K562 (cell line): ENCODE results near the gene MDM4. TPM values are rescaled to one million over a fixed set of nuclear protein-coding genes. Genes with fewer than 3 reads are reported as not detected.

Experiments
- GABPA ChIP-seq: fragments of 200-800 bp; sonication (Bioruptor generic); conservative IDR thresholded peaks from 2 replicates; pipeline ENCODE4 v1.6.1; 2016; ENCODE audit warnings: low read depth, missing genetic modification characterization, missing compliant biosample characterization
- HDAC8 ChIP-seq: fragments of 450-650 bp; IDR thresholded peaks from 2 replicates; pipeline ENCODE4 v1.6.1; 2016; ENCODE audit warnings: mild to moderate bottlenecking, missing genetic modification characterization, moderate library complexity, missing compliant biosample characterization
- HNRNPUL1 ChIP-seq: fragments of 200-400 bp; formaldehyde crosslinking; IDR thresholded peaks from 2 replicates; pipeline ENCODE4 v1.6.1; 2017; ENCODE audit warnings: low read length
- polyA plus RNA-seq, 8 experiments: library from polyadenylated mRNA; depleted of rRNA in 4 of 8; stranded (reverse) in 5 of 8; unstranded in 3 of 8; fragments of >200 nt; fragmentation: Nextera tagmentation in 2 of 8; fragmentation: Illumina TruSeq in 1 of 8; extraction: Ambion mirVana in 2 of 8; extraction: Trizol in 1 of 8; gene quantifications; 2 replicates each; pipeline versions ENCODE4 v1.2.1 to v1.2.3, GENCODE V29; 2011 to 2014; ENCODE audit warnings: inconsistent platforms in 1 of 8, missing spikeins in 1 of 8
- total RNA-seq, 7 experiments: library from RNA; depleted of rRNA in 6 of 7; stranded (reverse); fragments of >200 nt in 6 of 7; fragmentation: Illumina TruSeq in 2 of 7; extraction: Trizol in 2 of 7; gene quantifications; 2 replicates each; pipeline versions ENCODE4 v1.2.1 to v1.2.3, GENCODE V29; 2011 to 2021; ENCODE audit warnings: low replicate concordance in 1 of 7
- TF ChIP-seq, protein P1 (sequence below), 2 experiments: fragments of 450-650 bp; IDR thresholded peaks; 2 replicates each; pipeline ENCODE4 v1.6.1; 2016; ENCODE audit warnings: mild to moderate bottlenecking in 2 of 2, borderline replicate concordance in 1 of 2, low read depth in 1 of 2, moderate library complexity in 1 of 2
- TF ChIP-seq, protein P2 (sequence below): fragments of 150-350 bp; conservative IDR thresholded peaks from 2 replicates; pipeline ENCODE4 v1.6.1; 2014; ENCODE audit warnings: low read length

The MDM4 gene
- total and polyA plus RNA-seq, 9 of the 15 experiments (the other 6 are each of a cell fraction or from before 2014, with no cell fraction given) = 3.3 to 61.7 (median 21.2) TPM

DNA sequence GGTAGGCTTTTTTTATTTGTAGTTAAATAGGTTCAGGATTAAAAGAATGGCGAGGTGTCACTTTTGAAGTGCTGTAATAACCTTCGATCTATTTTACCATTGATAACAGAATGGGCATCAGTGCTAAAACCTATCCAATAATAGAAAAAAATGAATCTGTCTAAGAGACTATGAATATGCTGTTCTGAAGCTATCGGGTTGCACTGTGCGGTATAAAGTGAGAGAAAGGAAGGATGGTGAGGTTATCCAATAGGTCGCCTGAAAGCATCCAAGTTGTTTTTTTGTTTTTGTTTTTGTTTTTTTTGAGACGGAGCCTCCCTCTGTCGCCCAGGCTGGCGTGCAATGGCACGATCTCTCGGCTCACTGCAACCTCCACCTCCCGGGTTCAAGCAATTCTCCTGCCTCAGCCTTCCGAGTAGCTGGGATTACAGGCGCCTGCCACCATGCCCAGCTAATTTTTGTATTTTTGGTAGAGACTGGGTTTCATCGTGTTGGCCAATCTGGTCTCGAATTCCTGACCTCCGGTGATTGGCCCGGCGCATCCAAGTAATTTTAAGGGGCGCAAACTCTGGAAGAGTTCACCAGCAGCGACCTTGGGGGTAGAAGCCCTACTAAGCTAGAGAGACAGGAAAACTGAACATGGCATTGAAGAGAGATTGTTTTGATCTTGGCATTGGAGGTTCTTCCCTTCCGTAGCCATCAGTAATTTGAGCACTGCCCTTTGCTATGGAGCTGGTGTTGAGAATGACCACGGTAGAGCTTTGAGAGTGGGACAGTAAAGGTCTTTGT lies 8.7 kb upstream of the MDM4 start (continued):
- TF ChIP-seq, protein P1, sequence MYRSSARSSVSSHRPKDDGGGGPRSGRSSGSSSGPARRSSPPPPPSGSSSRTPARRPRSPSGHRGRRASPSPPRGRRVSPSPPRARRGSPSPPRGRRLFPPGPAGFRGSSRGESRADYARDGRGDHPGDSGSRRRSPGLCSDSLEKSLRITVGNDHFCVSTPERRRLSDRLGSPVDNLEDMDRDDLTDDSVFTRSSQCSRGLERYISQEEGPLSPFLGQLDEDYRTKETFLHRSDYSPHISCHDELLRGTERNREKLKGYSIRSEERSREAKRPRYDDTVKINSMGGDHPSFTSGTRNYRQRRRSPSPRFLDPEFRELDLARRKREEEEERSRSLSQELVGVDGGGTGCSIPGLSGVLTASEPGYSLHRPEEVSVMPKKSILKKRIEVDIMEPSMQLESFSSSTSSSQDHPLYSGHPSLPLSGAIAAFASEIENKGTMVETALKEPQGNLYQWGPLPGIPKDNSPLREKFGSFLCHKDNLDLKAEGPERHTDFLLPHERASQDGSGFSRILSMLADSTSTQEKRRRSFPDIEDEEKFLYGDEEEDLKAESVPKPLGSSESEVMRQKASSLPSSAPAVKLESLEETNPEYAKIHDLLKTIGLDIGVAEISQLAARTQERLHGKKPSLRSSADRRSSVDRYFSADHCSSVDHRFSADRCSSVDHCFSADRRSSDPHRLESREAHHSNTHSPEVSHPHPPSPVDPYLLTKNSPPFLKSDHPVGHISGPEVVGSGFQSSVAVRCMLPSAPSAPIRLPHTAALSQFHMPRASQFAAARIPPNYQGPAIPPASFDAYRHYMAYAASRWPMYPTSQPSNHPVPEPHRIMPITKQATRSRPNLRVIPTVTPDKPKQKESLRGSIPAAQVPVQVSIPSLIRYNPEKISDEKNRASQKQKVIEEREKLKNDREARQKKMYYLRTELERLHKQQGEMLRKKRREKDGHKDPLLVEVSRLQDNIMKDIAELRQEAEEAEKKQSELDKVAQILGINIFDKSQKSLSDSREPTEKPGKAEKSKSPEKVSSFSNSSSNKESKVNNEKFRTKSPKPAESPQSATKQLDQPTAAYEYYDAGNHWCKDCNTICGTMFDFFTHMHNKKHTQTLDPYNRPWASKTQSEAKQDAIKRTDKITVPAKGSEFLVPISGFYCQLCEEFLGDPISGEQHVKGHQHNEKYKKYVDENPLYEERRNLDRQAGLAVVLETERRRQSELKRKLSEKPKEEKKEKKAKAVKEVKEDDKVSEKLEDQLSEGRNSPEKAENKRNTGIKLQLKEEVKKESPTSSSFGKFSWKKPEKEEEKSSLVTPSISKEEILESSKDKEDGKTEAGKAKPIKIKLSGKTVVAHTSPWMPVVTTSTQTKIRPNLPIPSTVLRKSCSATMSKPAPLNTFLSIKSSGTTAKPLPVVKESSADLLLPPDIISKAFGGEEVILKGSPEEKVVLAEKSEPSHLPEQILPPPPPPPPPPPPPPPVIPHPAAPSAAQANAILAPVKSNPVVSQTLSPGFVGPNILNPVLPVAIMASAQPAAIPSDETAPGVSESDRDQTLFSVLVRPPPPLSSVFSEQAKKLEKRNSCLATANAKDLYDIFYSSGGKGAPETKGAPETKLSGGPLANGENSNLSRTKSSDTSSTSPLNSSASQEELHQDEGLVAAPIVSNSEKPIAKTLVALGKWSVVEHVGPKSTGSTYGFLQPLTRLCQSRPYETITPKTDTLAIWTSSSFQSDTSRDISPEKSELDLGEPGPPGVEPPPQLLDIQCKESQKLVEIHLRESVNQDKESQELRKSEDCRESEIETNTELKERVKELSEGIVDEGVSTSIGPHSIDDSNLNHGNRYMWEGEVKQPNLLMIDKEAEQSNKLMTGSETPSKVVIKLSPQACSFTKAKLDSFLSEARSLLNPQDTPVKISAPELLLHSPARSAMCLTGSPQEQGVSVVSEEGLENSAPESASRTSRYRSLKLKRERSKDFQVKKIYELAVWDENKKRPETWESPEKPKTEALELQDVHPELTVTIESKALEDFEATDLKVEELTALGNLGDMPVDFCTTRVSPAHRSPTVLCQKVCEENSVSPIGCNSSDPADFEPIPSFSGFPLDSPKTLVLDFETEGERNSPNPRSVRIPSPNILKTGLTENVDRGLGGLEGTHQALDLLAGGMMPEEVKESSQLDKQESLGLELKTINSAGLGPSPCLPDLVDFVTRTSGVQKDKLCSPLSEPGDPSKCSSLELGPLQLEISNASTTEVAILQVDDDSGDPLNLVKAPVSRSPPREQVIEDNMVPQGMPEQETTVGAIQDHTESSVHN (IDR thresholded peaks at IDR 0.05; ENCODE audit: borderline replicate concordance in 1 of 2, low read depth in 1 of 2) = no peak; a peak in 1 of 4 replicates
- TF ChIP-seq HNRNPUL1 = no peak
- TF ChIP-seq, protein P2, sequence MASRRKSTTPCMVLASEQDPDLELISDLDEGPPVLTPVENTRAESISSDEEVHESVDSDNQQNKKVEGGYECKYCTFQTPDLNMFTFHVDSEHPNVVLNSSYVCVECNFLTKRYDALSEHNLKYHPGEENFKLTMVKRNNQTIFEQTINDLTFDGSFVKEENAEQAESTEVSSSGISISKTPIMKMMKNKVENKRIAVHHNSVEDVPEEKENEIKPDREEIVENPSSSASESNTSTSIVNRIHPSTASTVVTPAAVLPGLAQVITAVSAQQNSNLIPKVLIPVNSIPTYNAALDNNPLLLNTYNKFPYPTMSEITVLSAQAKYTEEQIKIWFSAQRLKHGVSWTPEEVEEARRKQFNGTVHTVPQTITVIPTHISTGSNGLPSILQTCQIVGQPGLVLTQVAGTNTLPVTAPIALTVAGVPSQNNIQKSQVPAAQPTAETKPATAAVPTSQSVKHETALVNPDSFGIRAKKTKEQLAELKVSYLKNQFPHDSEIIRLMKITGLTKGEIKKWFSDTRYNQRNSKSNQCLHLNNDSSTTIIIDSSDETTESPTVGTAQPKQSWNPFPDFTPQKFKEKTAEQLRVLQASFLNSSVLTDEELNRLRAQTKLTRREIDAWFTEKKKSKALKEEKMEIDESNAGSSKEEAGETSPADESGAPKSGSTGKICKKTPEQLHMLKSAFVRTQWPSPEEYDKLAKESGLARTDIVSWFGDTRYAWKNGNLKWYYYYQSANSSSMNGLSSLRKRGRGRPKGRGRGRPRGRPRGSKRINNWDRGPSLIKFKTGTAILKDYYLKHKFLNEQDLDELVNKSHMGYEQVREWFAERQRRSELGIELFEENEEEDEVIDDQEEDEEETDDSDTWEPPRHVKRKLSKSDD = no peak
- TF ChIP-seq HDAC8 (tag) = no peak
- TF ChIP-seq GABPA (tag) = 0 out of 2 replicates have a peak, but pooled peaks have one; percentile 9
